Panc1 (cell line): ENCODE data around the gene ALOX5AP.

ENCODE experiments used
- POLR2AphosphoS5 ChIP-seq: IDR thresholded peaks from 2 replicates; pipeline ENCODE4 v1.6.1; 2012; ENCODE audit warnings: mild to moderate bottlenecking, low read depth, low read length, moderate library complexity
- REST ChIP-seq, 2 experiments: IDR thresholded peaks; 2 replicates each; pipeline ENCODE4 v1.6.1; 2011 to 2012; ENCODE audit warnings: low read depth in 2 of 2, control low read depth in 1 of 2, low read length in 1 of 2, mild to moderate bottlenecking in 1 of 2, moderate library complexity in 1 of 2; ENCODE audit not compliant: insufficient read depth in 1 of 2

- TF ChIP-seq REST (IDR thresholded peaks at IDR 0.05; ENCODE audit: insufficient read depth in 1 of 2, low read depth in 2 of 2, low read length in 1 of 2), result no peak
- no peak for TF ChIP-seq POLR2AphosphoS5
These were observed 44.3 kb downstream of the ALOX5AP start for GRCh38 chr13:30779608-30780007.
